Spleen (tissue), 7 donors: ENCODE measurements around the gene LIPJ.

Source experiments
- CTCF ChIP-seq, 11 experiments: fragments of 200-600 bp in 7 of 11; fragments of 450-650 bp in 4 of 11; sonication (generic) in 4 of 11; IDR thresholded peaks in 8 of 11; conservative IDR thresholded peaks in 3 of 11; 1 replicate in 7 of 11; 2 replicates in 4 of 11; pipeline versions ENCODE4 v1.4.0 to v1.8.0; 2016 to 2021; ENCODE audit warnings: antibody characterized with exemption in 11 of 11, inconsistent platforms in 4 of 11, mild to moderate bottlenecking in 1 of 11
- POLR2AphosphoS5 ChIP-seq, 3 donors: sonication (generic); formaldehyde crosslinking; IDR thresholded peaks; one replicate each; pipeline ENCODE4 v1.5.1; 2017; ENCODE audit warnings: antibody characterized with exemption in 3 of 3
- donor health status: DM: no; HTN: no; CAD: no; lungs with moderate emphysema.
- donor health status: DM: no; HTN: no; CAD: no.
- donor health status: DM: no; HTN: no; CAD: no.

- TF ChIP-seq CTCF (IDR thresholded peaks at IDR 0.05 in 8 of 11, conservative IDR thresholded peaks at IDR 0.05 in 3 of 11) (peak in 4 of 11 experiments; percentile 29 to 47 (median 32)), POLR2AphosphoS5 (IDR thresholded peaks at IDR 0.05) (no peak)
Measured at GRCh38 chr10:88565072-88565471, 21.5 kb upstream of the LIPJ start.
